Stimulated activated naive B cell treated with anti-CD40 and anti-IgM and Interleukin-4, amounts not matched to agents 10 μg/mL and 1 μg/mL and 100 μg/mL, for 72 hours (primary cell): ENCODE measurements around the gene VEGFD.

Source experiments
- ATAC-seq, 2 donors: fragments of 150-1000 bp; cut with Tn5 transposase; replicated peaks; 2 replicates each; pipeline ENCODE4 v1.10.0; 2021; ENCODE audit warnings: moderate library complexity in 1 of 2
- DNase-seq: peaks from one replicate; pipeline ENCODE4 v3.0.0; 2021
- H3K27ac Mint-ChIP-seq: one replicate; pipeline ENCODE4 v1.8.0; 2022; ENCODE audit warnings: mild to moderate bottlenecking, mixed read lengths
- H3K27me3 Mint-ChIP-seq, 2 donors: one replicate each; pipeline ENCODE4 v1.8.0; 2022; ENCODE audit warnings: mixed read lengths in 2 of 2
- H3K36me3 Mint-ChIP-seq, 2 donors: one replicate each; pipeline ENCODE4 v1.8.0; 2022; ENCODE audit warnings: mixed read lengths in 2 of 2, mild to moderate bottlenecking in 1 of 2
- H3K4me1 Mint-ChIP-seq, 2 donors: one replicate each; pipeline ENCODE4 v1.8.0; 2022; ENCODE audit warnings: mixed read lengths in 2 of 2, mild to moderate bottlenecking in 1 of 2
- H3K4me3 Mint-ChIP-seq, 2 donors: one replicate each; pipeline ENCODE4 v1.8.0; 2022; ENCODE audit warnings: mild to moderate bottlenecking in 2 of 2, mixed read lengths in 2 of 2, moderate library complexity in 1 of 2
- H3K9me3 Mint-ChIP-seq, 2 donors: one replicate each; pipeline ENCODE4 v1.8.0; 2022; ENCODE audit warnings: mixed read lengths in 2 of 2, mild to moderate bottlenecking in 1 of 2

VEGFD gene

DNA sequence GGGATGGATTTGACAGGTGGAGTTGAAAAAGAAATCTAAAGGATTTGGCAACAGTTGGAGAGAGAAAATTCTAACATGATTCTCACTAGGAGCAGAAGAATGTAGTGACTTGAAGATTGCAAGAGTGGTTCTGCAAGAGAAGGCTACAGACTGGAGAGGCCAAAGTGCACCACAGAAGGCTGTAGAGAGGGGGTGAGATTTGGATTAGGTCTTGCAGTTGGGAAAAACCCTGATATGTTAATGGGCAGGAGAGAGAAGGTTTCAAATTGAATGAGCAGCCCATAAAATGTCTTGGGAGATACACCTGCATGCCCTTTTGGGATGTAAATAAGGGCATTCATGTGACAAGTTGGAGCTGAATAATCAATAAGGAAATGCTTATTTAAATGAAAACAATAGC is 14.7 kb upstream of the VEGFD start:
- Mint-ChIP-seq H3K9me3 (no peaks in the 10 kb centered on the region), H3K27me3 (peaks cover 0 to 9% of the 10 kb centered on the region in 2 donors), H3K36me3 (peaks cover 0 to 3% of the 10 kb centered on the region in 2 donors), H3K4me1 (no peaks in the 10 kb centered on the region), H3K4me3 (no peak overlapping the region), H3K27ac (no peak overlapping the region)
- ATAC-seq (peak; percentile 69 to 80), DNase-seq (no peak)

DNA sequence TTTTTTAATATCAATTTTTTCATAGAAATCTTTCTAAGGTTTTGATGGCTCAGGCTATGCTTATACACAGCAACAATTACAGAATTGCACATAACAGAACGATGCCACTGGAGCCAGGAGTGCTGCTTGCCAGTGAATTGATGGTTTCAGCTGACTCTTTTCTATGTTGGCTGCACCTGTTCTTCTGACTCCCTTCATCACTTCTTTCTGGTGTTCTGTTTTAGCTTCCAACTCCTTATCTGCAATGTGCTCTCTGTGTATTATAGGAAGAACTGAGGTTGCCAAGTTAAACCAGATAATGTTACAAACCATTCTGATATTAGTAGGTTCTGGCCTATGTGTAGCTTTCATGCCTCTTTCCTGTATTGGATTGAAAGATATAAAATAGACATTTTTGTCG is 11.6 kb upstream of the VEGFD start:
- Mint-ChIP-seq H3K36me3 (peaks cover 0 to 3% of the 10 kb centered on the region in 2 donors), H3K4me3 (no peak overlapping the region), H3K27me3 (peaks cover 0 to 22% of the 10 kb centered on the region in 2 donors), H3K4me1 (no peaks in the 10 kb centered on the region), H3K9me3 (no peaks in the 10 kb centered on the region), H3K27ac (no peak overlapping the region)
- DNase-seq: no peak
- no peak for ATAC-seq

DNA sequence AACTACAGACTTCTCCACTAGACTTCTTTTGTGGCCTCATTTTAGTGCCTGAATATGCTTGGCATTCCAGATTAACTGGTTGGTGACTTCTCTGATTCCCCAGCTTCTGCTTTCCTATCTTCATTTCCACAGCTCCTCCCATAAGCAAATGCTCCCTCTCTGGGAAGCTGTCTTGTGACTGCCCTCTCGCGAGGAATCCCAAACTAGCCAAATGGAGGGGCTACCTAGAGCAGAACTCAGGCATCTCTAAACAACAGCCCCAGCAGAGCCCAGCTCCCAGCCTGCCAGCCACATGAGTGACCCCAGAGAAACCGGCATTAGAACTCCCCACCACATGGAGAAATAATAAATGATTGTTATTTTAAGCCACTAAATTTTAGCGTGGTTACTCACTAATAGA is 7.6 kb upstream of the VEGFD start:
- Mint-ChIP-seq H3K9me3 (no peaks in the 10 kb centered on the region), H3K27me3 (peaks cover 0 to 13% of the 10 kb centered on the region in 2 donors), H3K27ac (no peak overlapping the region), H3K4me3 (no peak overlapping the region), H3K36me3 (peaks cover 0 to 3% of the 10 kb centered on the region in 2 donors), H3K4me1 (no peaks in the 10 kb centered on the region)
- DNase-seq: no peak
- no peak for ATAC-seq

DNA sequence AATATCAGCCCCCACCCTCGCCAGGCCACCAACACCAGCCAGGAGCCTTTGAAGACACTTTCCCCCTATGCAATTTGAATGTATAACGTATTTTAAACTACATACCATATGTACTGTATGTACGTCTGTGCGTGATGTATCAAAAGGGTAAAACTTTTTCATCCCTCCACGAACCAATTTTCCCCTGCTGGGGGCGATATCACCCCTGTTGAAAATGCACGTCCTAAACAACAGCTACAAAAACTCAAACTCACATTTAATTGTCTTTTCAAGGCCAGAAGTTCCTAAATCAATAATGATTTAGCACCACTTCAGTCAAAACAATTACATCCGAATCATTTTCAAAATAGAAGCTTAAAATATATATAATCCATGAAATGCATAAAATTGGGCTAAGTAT is 1.4 kb downstream of the VEGFD start:
- ATAC-seq: no peak

DNA sequence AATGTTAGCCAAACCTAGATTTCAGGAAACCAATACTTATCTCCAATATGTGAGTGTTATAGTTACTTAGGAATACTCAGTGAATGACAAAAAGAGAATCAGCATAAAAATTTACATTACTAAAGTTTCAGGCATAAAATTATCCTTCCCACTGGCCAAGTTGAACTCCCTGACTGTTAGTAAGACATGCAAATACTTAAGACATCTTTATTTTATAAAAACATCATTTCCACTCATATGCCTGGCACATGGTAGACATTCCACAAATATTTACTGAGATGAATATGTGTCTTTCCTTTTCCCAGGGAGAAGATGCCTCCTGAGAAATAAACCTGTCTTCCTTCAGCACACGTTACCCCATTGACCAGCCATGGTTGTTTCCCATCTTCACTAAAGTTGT is 7.3 kb downstream of the VEGFD start:
- Mint-ChIP-seq H3K4me3 (no peak overlapping the region), H3K4me1 (no peaks in the 10 kb centered on the region), H3K36me3 (no peaks in the 10 kb centered on the region), H3K27ac (no peak overlapping the region), H3K27me3 (peaks cover 0 to 41% of the 10 kb centered on the region in 2 donors), H3K9me3 (no peaks in the 10 kb centered on the region)
- DNase-seq (no peak), ATAC-seq (no peak)

More for the DNA sequence above, 1.4 kb downstream of the VEGFD start:
- peaks cover 0 to 33% of the 10 kb centered on the region in 2 donors for H3K27me3 Mint-ChIP-seq
- DNase-seq: no peak
- H3K36me3 Mint-ChIP-seq: no peaks in the 10 kb centered on the region
- no peak overlapping the region for H3K27ac Mint-ChIP-seq
- no peak overlapping the region for H3K4me3 Mint-ChIP-seq
- H3K9me3 Mint-ChIP-seq: no peaks in the 10 kb centered on the region
- H3K4me1 Mint-ChIP-seq: no peaks in the 10 kb centered on the region

DNA sequence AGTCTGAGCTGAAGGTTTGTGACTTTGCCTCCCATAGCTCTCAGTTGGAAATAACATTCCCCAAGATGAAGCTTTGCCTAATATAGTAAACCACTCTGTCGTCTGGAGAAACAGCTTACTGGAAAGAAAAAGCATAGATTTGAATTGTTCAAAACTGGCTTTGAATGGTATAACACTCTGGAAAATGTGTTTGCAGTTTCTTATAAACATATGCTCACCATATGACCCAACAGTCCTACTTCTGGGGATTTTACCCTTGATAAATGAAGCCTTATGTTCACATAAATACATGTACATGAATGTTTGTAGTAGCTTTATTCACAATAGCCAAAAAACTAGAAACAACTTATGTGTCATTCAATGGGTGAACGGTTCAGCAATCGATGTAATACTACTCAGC is 10.2 kb downstream of the VEGFD start:
- Mint-ChIP-seq H3K27ac (no peak overlapping the region), H3K27me3 (peaks cover 5 to 33% of the 10 kb centered on the region in 2 donors), H3K36me3 (no peaks in the 10 kb centered on the region), H3K4me3 (no peak overlapping the region), H3K4me1 (no peaks in the 10 kb centered on the region), H3K9me3 (no peaks in the 10 kb centered on the region)
- no peak for DNase-seq
- no peak for ATAC-seq

DNA sequence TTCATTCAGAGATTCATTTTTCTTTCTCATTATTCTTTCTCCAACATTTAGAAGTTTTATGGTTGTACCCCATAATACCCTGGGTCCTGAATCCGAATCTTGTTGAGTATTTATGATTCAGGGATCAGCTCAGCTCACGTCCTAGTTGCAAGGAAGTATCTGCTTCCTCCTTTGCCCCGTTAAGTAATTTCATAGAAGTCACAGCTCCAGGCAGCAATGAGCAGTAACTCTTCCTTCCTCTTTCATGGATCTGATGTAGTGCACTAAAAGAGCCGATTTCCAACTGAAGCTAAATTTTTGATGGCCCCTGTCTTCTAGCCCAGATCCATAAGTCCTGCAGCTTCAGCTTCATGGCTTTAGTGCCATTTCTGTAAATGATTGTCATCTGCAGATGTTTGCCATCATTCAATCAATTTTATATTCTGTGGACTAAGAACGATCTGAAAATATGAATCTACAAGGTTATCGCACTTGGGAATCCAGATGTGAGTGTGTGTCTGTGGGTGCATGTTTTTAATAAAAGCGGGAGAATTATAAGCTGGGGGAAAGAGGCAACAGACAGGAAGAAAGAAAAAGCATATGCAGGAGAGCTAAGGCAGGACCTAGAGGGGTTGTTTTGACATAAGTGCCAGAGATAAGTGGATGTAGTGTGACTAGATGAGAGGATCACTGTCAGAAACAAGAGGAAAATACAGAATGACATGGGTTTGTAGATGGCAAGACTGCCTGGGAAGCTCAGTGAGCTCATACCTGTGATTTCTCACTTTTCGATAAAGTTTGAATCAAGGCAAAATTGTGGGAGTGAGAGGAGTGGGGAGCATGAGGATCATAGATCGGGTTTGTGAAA is 17.5 kb downstream of the VEGFD start:
- Mint-ChIP-seq H3K9me3 (no peaks in the 10 kb centered on the region), H3K27me3 (peaks cover 21 to 31% of the 10 kb centered on the region in 2 donors), H3K27ac (no peak overlapping the region), H3K36me3 (no peaks in the 10 kb centered on the region), H3K4me1 (no peaks in the 10 kb centered on the region), H3K4me3 (no peak overlapping the region)
- no peak for DNase-seq
- ATAC-seq: no peak

DNA sequence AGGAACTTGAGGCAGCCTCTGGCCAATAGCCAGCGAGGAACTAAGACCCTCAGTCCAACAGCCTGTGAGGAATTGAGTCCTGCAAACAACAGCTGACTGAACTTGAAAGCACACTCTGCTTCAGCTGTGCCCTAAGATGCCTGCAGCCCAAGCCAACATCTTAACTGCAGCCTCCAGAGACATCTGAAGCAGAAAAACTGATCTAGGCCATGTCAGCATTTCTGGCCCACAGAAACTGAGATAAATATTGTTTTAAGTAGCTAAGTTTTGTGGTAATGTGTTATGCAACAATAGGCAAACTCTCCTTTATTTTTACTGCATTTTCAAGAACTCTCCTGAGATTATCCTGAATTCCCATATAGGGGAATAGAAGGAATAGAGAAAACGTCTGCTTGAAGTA is 24.5 kb downstream of the VEGFD start:
- ATAC-seq (no peak), DNase-seq (no peak)
- peaks cover 0 to 14% of the 10 kb centered on the region in 2 donors for H3K27me3 Mint-ChIP-seq
- no peaks in the 10 kb centered on the region for H3K36me3 Mint-ChIP-seq
- no peak overlapping the region for H3K4me3 Mint-ChIP-seq
- no peaks in the 10 kb centered on the region for H3K9me3 Mint-ChIP-seq
- H3K27ac Mint-ChIP-seq: no peak overlapping the region
- no peaks in the 10 kb centered on the region for H3K4me1 Mint-ChIP-seq

DNA sequence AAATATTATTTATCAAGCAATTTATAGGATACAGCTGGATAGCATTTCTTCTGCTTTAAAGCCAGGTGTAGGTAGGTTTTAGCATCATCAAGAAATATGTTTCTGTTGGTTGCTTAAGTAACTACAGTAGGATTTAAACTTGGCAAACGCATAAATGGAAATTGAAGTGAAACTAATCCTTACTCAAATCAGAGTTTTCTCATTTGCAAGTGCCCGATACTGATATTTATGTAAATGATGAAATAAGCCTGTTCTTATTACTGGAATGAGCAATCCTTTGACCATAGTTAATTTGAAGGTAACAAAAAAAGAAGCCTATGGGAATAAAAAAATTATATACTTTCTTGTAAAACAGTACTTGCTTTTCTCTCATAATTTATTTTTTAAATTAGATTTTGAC is 25.7 kb downstream of the VEGFD start:
- no peak for DNase-seq
- Mint-ChIP-seq H3K4me3 (no peak overlapping the region), H3K27ac (no peak overlapping the region), H3K36me3 (no peaks in the 10 kb centered on the region), H3K27me3 (peaks cover 0 to 10% of the 10 kb centered on the region in 2 donors), H3K9me3 (no peaks in the 10 kb centered on the region), H3K4me1 (no peaks in the 10 kb centered on the region)
- peak in 1 of 2 donors; percentile 31 for ATAC-seq

DNA sequence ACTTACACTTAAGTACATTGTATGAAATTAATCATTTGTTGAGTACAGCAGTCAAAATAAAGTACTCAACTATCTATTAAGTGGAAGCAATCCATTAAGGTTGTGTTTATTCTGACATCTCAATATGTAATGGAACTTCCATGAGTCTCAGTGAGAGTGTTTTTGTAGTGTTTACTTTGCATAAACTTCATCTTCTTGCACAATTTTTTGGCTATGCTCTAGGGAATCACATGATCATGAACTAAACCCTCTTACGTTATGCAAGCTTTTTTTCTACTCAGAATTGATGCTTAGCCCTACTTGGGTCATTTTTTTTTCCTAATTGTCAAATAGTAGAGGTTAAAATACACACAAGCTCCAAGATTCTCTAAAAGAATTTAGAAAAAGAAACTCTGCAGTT is 27.8 kb downstream of the VEGFD start:
- no peak for ATAC-seq

DNA sequence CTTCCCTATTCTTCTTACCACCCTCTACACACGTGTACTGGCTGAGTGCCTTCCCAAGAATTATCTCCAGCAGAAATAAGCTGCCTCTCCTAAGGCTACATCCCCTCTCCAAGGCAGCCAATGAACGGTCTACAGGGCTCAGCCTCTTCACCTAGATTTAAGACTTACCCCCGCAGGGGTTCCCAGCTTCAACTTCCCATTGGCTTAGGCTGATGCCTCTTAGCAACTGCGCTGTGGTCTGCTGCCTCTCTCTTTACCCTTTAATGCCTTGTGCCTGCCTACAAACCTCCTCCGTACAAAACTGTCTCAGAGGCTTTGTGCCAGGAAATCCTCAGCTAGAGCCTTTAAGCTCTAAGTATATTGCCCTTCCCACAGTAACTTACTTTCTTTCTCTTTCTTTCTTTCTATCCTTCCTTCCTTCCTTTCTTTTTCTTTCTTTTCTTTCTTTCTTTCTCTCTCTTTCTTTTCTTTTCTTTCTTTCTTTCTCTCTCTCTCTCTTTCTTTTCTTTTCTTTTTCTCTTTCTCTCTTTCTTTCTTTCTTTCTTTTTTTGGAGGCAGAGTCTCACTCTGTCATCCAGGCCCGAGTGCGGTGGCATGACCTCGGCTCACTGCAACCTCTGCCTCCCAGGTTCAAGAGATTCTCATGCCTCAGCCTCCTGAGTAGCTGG is 33.8 kb downstream of the VEGFD start:
- peaks cover 8 to 19% of the 10 kb centered on the region in 2 donors for H3K27me3 Mint-ChIP-seq
- H3K9me3 Mint-ChIP-seq: no peaks in the 10 kb centered on the region
- no peak overlapping the region for H3K4me3 Mint-ChIP-seq
- no peaks in the 10 kb centered on the region for H3K36me3 Mint-ChIP-seq
- ATAC-seq (peak in 1 of 2 donors; percentile 38), DNase-seq (no peak)
- peaks cover 1 to 9% of the 10 kb centered on the region in 2 donors for H3K4me1 Mint-ChIP-seq
- H3K27ac Mint-ChIP-seq: no peak overlapping the region

More for the DNA sequence above, 27.8 kb downstream of the VEGFD start:
- no peaks in the 10 kb centered on the region for H3K4me1 Mint-ChIP-seq
- DNase-seq: no peak
- H3K9me3 Mint-ChIP-seq: no peaks in the 10 kb centered on the region
- H3K4me3 Mint-ChIP-seq: no peak overlapping the region
- no peaks in the 10 kb centered on the region for H3K36me3 Mint-ChIP-seq
- no peak overlapping the region for H3K27ac Mint-ChIP-seq
- H3K27me3 Mint-ChIP-seq: peaks cover 0 to 10% of the 10 kb centered on the region in 2 donors

DNA sequence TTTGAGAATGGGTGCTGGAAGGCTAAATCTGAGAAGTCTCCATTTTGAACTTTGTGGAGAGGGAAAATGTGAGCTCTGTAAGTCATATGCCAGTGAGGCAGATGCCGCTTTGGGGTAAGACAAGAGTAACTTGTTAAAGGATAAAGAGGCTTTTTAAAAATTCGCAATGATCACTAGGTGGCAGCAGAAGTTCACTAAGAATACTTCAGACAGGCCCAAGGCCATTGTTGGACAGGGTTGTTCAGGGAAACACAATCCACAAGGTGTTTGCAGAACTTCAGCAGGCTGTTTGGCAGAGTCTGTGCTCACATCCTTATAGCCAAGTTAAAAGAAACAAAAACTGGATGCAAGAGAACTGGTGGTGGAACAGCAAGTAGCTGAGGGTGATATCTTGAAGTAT is 35.2 kb downstream of the VEGFD start:
- Mint-ChIP-seq H3K36me3 (no peaks in the 10 kb centered on the region), H3K27me3 (peaks cover 8 to 21% of the 10 kb centered on the region in 2 donors), H3K4me3 (no peak overlapping the region), H3K27ac (no peak overlapping the region), H3K4me1 (peaks cover 1 to 9% of the 10 kb centered on the region in 2 donors), H3K9me3 (no peaks in the 10 kb centered on the region)
- peak; percentile 63 to 78 for ATAC-seq
- DNase-seq: no peak

DNA sequence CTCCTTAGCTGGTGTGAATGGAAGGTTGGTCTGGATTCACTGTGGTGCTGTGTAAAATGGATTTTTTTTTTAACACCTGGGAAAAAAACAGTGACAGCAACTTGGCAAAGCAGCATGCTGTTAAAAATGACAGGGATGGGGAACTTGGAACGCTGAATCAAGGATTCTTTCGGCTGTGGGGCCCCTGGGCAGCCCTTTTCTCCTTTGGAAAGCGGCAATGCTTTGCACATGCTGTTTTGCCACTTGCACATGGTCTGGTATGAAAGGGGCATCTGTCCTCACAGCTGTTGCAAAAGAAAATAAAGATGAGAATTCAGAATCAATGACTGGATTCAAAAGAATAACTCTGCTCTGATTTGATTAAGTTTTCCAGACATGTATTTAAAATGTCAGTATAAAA is 38.2 kb downstream of the VEGFD start:
- H3K36me3 Mint-ChIP-seq: no peaks in the 10 kb centered on the region
- ATAC-seq: no peak
- no peak overlapping the region for H3K27ac Mint-ChIP-seq
- H3K9me3 Mint-ChIP-seq: no peaks in the 10 kb centered on the region
- DNase-seq: no peak
- no peak overlapping the region for H3K4me3 Mint-ChIP-seq
- peaks cover 1 to 9% of the 10 kb centered on the region in 2 donors for H3K4me1 Mint-ChIP-seq
- peaks cover 12 to 32% of the 10 kb centered on the region in 2 donors for H3K27me3 Mint-ChIP-seq

DNA sequence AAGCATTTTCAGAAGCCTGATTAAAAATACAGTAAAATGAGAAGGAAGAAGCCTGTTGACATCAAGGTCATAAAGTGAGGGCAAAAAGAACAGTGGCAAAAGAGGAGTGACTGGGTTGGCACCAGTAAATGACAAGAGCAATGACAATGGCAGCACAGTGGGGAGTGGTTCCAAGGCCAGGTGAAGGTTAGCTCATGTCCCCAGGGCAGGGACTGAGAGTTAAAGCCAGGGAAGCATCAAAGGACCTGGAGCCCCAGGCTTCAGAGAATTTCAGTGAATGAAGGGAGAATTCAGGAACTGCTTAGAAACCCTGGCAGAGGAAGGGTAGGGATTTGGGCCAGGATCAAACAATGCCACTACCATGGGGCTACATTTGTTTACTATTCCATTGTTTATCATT is 40.1 kb downstream of the VEGFD start:
- DNase-seq: no peak
- ATAC-seq: no peak
- Mint-ChIP-seq H3K27me3 (peaks cover 16 to 34% of the 10 kb centered on the region in 2 donors), H3K4me1 (no peaks in the 10 kb centered on the region), H3K9me3 (no peaks in the 10 kb centered on the region), H3K4me3 (no peak overlapping the region), H3K36me3 (no peaks in the 10 kb centered on the region), H3K27ac (no peak overlapping the region)

DNA sequence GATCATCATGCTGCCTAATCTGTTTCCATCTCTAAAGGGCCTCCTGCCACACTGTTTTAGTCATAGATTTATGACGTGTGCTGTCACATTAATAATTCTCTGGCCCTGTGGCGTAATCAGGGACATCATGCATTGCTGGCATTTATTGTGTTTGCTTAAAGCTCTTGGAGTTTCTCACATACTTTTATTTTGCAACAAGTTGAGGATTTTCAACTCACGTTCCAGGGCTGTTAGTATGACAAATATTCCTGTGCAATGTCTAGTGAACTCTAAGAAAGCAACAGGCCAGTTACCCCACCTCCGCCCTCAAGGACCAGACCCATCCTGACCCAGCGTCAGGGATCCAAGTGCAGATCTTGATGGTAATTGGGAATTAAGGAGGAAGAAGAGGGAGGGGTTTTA is 41.1 kb downstream of the VEGFD start:
- H3K27me3 Mint-ChIP-seq: peaks cover 10 to 29% of the 10 kb centered on the region in 2 donors
- no peaks in the 10 kb centered on the region for H3K36me3 Mint-ChIP-seq

More for the DNA sequence above, 41.1 kb downstream of the VEGFD start:
- DNase-seq: no peak
- no peaks in the 10 kb centered on the region for H3K4me1 Mint-ChIP-seq
- H3K27ac Mint-ChIP-seq: no peak overlapping the region
- no peak overlapping the region for H3K4me3 Mint-ChIP-seq
- no peak for ATAC-seq
- H3K9me3 Mint-ChIP-seq: no peaks in the 10 kb centered on the region
